Activated T-cell treated with anti-CD3 and anti-CD28 coated beads, Interleukin-2, amount 50 U/mL, for 24 hours (primary cell): Measurements from ENCODE around the gene ARAP3.
"Not testable (repeated sequence)": the region's sequence is repeated elsewhere in the genome, so short reads cannot be mapped to it uniquely, and the experiment has no call there.

Experiments
- DNase-seq: peaks from one replicate; pipeline ENCODE4 v3.0.0-alpha.2; 2020
- H3K27ac Mint-ChIP-seq: 2 replicates; pipeline ENCODE4 v1.8.0; 2020; ENCODE audit warnings: mild to moderate bottlenecking, mixed read lengths
- H3K27me3 Mint-ChIP-seq: 2 replicates; pipeline ENCODE4 v1.8.0; 2020; ENCODE audit warnings: mixed read lengths
- H3K36me3 Mint-ChIP-seq: 2 replicates; pipeline ENCODE4 v1.8.0; 2020; ENCODE audit warnings: low read depth, mixed read lengths
- H3K4me1 Mint-ChIP-seq: 2 replicates; pipeline ENCODE4 v1.8.0; 2020; ENCODE audit warnings: low read depth, mixed read lengths
- H3K4me3 Mint-ChIP-seq: 2 replicates; pipeline ENCODE4 v1.8.0; 2020; ENCODE audit warnings: mild to moderate bottlenecking, moderate library complexity, mixed read lengths
- H3K9me3 Mint-ChIP-seq: 2 replicates; pipeline ENCODE4 v1.8.0; 2020; ENCODE audit warnings: mixed read lengths

Gene ARAP3

GRCh38 chr5:141681695-141682641 lies at the start of gene ARAP3:
TSS of gene ARAP3 (minus strand) at chr5:141682230. CDS start at chr5:141680486, 1,744 bp downstream.
- Mint-ChIP-seq H3K36me3 (no peaks in the 10 kb centered on the region), H3K4me3 (peak within 1 kb of the TSS; percentile 69), H3K27me3 (no peaks in the 10 kb centered on the region), H3K4me1 (peaks cover 25% of the 10 kb centered on the region), H3K9me3 (no peaks in the 10 kb centered on the region), H3K27ac (peak within 1 kb of the TSS; percentile 80)
- DNase-seq: peak; percentile 69

DNA sequence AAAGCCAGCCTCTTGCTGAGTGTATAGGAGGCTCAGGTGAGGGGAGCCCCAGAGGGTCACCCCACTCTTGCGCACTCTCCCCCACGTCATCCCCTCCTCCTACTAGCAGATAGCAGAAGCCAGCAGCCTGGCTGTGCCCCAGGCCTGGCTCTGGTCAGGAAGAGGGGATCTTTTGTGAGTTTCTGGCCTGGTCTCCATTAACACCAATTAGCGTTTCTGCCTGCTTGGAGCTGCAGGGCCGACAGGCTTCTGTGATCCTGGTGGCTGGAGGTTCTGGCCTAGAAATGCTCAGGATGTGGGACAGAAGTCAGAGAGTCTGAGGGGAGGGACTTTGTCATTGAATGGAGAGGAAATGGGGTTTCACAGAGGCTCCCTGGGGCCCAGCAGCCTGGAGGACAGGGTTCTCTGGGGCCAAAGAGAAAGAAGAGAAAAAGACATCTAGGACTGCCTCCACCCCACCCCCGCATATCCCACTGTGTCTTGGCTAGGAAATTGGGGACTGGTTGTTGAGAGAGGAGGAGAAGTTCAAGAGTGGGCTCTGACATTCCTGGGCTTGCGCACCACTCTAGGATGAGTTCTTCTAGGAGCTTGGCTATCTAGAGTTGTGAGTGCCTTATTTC lies 47.5 kb upstream of the ARAP3 start:
- Mint-ChIP-seq H3K4me3 (no peak overlapping the region), H3K9me3 (no peaks in the 10 kb centered on the region), H3K4me1 (no peaks in the 10 kb centered on the region), H3K36me3 (no peaks in the 10 kb centered on the region), H3K27ac (no peak overlapping the region), H3K27me3 (peaks cover 8% of the 10 kb centered on the region)
- DNase-seq: no peak

- peaks cover 6% of the 10 kb centered on the region for H3K27me3 Mint-ChIP-seq
- no peak for DNase-seq
- no peaks in the 10 kb centered on the region for H3K9me3 Mint-ChIP-seq
- H3K27ac Mint-ChIP-seq: no peak overlapping the region
- no peak overlapping the region for H3K4me3 Mint-ChIP-seq
- H3K36me3 Mint-ChIP-seq: no peaks in the 10 kb centered on the region
- no peaks in the 10 kb centered on the region for H3K4me1 Mint-ChIP-seq
These were observed 43.9 kb upstream of the ARAP3 start for GRCh38 chr5:141725891-141726290.

DNA sequence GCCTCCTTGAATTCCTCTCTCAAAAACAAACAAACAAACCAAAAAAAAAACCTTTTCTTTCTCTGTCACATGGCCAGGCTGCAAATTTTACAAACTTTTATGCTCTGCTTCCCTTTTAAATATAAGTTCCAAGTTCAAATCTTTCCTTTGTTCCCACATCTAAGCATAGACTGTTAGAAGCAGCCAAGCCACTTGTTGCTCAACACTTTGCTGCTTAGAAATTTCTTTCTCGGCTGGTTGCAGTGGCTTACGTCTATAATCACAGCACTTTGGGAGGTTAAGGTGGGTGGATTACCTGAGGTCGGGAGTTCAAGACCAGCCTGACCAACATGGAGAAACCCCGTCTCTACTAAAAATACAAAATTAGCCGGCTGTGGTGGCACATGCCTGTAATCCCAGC lies 43.1 kb upstream of the ARAP3 start:
- H3K27ac Mint-ChIP-seq, H3K4me1 Mint-ChIP-seq, H3K36me3 Mint-ChIP-seq, H3K4me3 Mint-ChIP-seq, H3K9me3 Mint-ChIP-seq, H3K27me3 Mint-ChIP-seq, DNase-seq: not testable (repeated sequence)

- Mint-ChIP-seq H3K4me3 (no peak overlapping the region), H3K9me3 (no peaks in the 10 kb centered on the region), H3K36me3 (no peaks in the 10 kb centered on the region), H3K4me1 (no peaks in the 10 kb centered on the region), H3K27ac (no peak overlapping the region), H3K27me3 (peaks cover 7% of the 10 kb centered on the region)
- no peak for DNase-seq
These were observed 40.2 kb upstream of the ARAP3 start for GRCh38 chr5:141722266-141722665.

GRCh38 chr5:141717043-141717442 lies 35.0 kb upstream of the ARAP3 start:
- peaks cover 15% of the 10 kb centered on the region for H3K27me3 Mint-ChIP-seq
- no peaks in the 10 kb centered on the region for H3K4me1 Mint-ChIP-seq
- no peaks in the 10 kb centered on the region for H3K36me3 Mint-ChIP-seq
- H3K4me3 Mint-ChIP-seq: no peak overlapping the region
- H3K9me3 Mint-ChIP-seq: no peaks in the 10 kb centered on the region
- no peak overlapping the region for H3K27ac Mint-ChIP-seq
- no peak for DNase-seq

- Mint-ChIP-seq H3K4me3 (no peak overlapping the region), H3K9me3 (no peaks in the 10 kb centered on the region), H3K36me3 (no peaks in the 10 kb centered on the region), H3K27ac (no peak overlapping the region), H3K4me1 (no peaks in the 10 kb centered on the region), H3K27me3 (peaks cover 15% of the 10 kb centered on the region)
- no peak for DNase-seq
These were observed 34.4 kb upstream of the ARAP3 start for GRCh38 chr5:141716468-141716867.

GRCh38 chr5:141716009-141716408 lies 34.0 kb upstream of the ARAP3 start:
- Mint-ChIP-seq H3K27ac (no peak overlapping the region), H3K4me1 (no peaks in the 10 kb centered on the region), H3K9me3 (no peaks in the 10 kb centered on the region), H3K36me3 (no peaks in the 10 kb centered on the region), H3K27me3 (peaks cover 15% of the 10 kb centered on the region), H3K4me3 (no peak overlapping the region)
- DNase-seq: no peak

DNA sequence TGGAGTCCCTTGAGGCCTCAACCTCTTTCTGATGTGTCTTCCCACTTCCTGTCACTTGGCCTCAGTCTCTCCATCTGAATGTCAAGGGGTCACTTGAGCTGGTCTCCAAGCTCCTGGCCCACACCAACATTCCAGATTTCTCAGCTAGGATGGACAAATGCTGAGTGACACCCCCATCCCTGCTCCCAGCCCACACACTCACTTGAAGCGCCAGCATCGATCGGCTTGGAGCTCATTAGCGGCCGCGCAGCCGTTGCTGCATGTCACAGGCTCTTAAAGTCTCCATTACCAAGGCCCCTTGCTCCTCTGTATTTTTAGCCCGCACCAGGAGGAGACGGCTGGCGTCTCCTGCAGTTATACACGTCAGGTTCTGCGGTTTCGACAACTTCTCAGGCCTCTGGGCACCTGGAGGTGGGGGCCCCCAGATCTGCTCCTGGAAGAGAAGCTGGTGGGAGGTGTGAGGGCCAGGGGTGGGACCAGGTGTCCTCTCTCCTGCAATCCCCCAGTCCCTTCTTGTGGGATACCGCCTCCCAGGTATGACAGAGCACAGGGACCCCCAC lies 33.4 kb upstream of the ARAP3 start:
- no peaks in the 10 kb centered on the region for H3K9me3 Mint-ChIP-seq
- no peak overlapping the region for H3K4me3 Mint-ChIP-seq
- no peak for DNase-seq
- H3K36me3 Mint-ChIP-seq: no peaks in the 10 kb centered on the region
- peaks cover 15% of the 10 kb centered on the region for H3K27me3 Mint-ChIP-seq
- H3K27ac Mint-ChIP-seq: no peak overlapping the region
- H3K4me1 Mint-ChIP-seq: no peaks in the 10 kb centered on the region

- H3K4me3 Mint-ChIP-seq: no peak overlapping the region
- no peaks in the 10 kb centered on the region for H3K4me1 Mint-ChIP-seq
- no peaks in the 10 kb centered on the region for H3K36me3 Mint-ChIP-seq
- no peak for DNase-seq
- H3K27me3 Mint-ChIP-seq: peaks cover 12% of the 10 kb centered on the region
- no peaks in the 10 kb centered on the region for H3K9me3 Mint-ChIP-seq
- no peak overlapping the region for H3K27ac Mint-ChIP-seq
These were observed 32.7 kb upstream of the ARAP3 start for GRCh38 chr5:141714542-141715310.

- no peak for DNase-seq
- no peak overlapping the region for H3K27ac Mint-ChIP-seq
- H3K27me3 Mint-ChIP-seq: peaks cover 11% of the 10 kb centered on the region
- no peak overlapping the region for H3K4me3 Mint-ChIP-seq
- H3K36me3 Mint-ChIP-seq: no peaks in the 10 kb centered on the region
- no peaks in the 10 kb centered on the region for H3K4me1 Mint-ChIP-seq
- no peaks in the 10 kb centered on the region for H3K9me3 Mint-ChIP-seq
These were observed 31.7 kb upstream of the ARAP3 start for GRCh38 chr5:141713616-141714309.

- Mint-ChIP-seq H3K27me3 (peaks cover 8% of the 10 kb centered on the region), H3K9me3 (no peaks in the 10 kb centered on the region), H3K27ac (no peak overlapping the region), H3K36me3 (no peaks in the 10 kb centered on the region), H3K4me1 (no peaks in the 10 kb centered on the region), H3K4me3 (no peak overlapping the region)
- no peak for DNase-seq
These were observed 29.7 kb upstream of the ARAP3 start for GRCh38 chr5:141711687-141712086.

DNA sequence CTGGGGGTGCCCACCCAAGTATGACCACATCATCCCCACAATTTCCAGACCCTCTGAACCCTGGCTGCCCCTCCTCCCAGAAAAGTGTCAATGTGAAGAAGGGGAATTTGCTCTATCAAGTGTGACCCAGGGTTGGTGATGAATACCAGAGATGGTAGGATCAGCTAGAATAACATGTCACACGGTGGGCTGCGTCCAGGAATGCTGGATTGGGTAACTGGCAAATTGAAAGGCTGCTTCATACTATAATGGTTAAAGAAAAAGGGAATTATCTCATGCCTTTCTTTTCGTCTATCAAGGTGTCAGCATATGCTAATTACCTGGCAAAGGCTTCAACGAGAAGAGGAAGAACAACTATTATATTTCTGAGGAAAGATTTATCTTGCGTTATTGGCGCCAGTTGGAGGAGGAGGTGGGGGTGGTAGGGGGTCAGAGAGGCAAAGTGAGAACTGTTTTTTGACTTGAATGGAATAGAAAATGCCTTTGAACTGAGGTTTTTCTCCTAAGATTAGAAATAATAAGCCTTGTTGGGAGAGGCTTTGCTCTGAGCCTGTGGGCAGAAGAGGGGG lies 27.8 kb upstream of the ARAP3 start:
- no peak overlapping the region for H3K27ac Mint-ChIP-seq

DNA sequence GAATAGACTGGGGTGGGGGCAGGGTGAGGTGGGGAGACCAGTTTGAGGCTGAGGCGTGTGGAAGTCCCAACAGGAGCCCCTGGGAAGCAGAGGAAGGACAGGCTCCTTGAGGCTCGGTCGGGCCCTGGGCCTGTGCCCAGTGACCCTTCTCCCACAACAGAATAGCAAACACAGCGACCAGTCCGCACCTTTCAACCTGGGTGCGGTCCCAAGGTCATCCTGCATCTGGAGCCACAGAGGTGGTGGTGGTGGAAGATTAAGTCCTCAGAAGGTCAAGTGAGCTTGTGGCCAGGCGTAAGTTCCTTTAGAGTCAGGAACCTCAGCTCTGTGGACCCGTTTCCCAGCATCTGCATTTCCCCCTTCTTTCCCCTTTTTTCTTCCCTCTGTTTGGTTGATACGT lies 26.0 kb upstream of the ARAP3 start:
- Mint-ChIP-seq H3K27me3 (no peaks in the 10 kb centered on the region), H3K9me3 (no peaks in the 10 kb centered on the region), H3K4me3 (no peak overlapping the region), H3K36me3 (no peaks in the 10 kb centered on the region), H3K27ac (no peak overlapping the region), H3K4me1 (peaks cover 3% of the 10 kb centered on the region)
- no peak for DNase-seq

More for the DNA sequence above, 27.8 kb upstream of the ARAP3 start:
- Mint-ChIP-seq H3K4me3 (no peak overlapping the region), H3K27me3 (no peaks in the 10 kb centered on the region), H3K4me1 (no peaks in the 10 kb centered on the region), H3K9me3 (no peaks in the 10 kb centered on the region), H3K36me3 (no peaks in the 10 kb centered on the region)
- DNase-seq: no peak
